ENCODE data around the gene STT3A. TPM values are rescaled to one million over a fixed set of nuclear protein-coding genes. Genes with fewer than 3 reads are reported as not detected.

STT3A gene
- total RNA-seq, 1 experiment from 2014 or later, result 139 TPM

GRCh38 chr11:125663910-125664309 is 71.3 kb downstream of the STT3A start:
- no peak for DNase-seq (ENCODE audit: low spot score)

GRCh38 chr11:125667151-125667550 is 74.5 kb downstream of the STT3A start:
- DNase-seq (ENCODE audit: low spot score), result no peak

GRCh38 chr11:125670172-125670571 is 77.5 kb downstream of the STT3A start:
- no peak for DNase-seq (ENCODE audit: low spot score)

GRCh38 chr11:125671561-125671960 is 78.9 kb downstream of the STT3A start:
- no peak for DNase-seq (ENCODE audit: low spot score)

Other genes starting within 250 kb of the STT3A start
- gene FEZ1, start 96.6 kb upstream of the STT3A start, total RNA-seq (2014; rRNA removed; shearing (Covaris generic)), result 2.1 and 4.6 TPM in 2 replicates
- 76.4 and 81.6 TPM in 2 replicates for gene EI24, start 23.4 kb upstream of the STT3A start, total RNA-seq (2014; rRNA removed; shearing (Covaris generic))
- 44.9 and 57.7 TPM in 2 replicates for gene CHEK1, start 32.3 kb downstream of the STT3A start, total RNA-seq (2014; rRNA removed; shearing (Covaris generic))
- gene ACRV1, start 88.0 kb downstream of the STT3A start, total RNA-seq (2014; rRNA removed; shearing (Covaris generic)), result not detected in 2 replicates
- gene PATE1, start 153.4 kb downstream of the STT3A start, total RNA-seq (2014; rRNA removed; shearing (Covaris generic)), result not detected in 2 replicates
- gene PATE2, start 186.0 kb downstream of the STT3A start, total RNA-seq (2014; rRNA removed; shearing (Covaris generic)), result not detected in 2 replicates
- not detected in 2 replicates for gene PATE3, start 195.3 kb downstream of the STT3A start, total RNA-seq (2014; rRNA removed; shearing (Covaris generic))
- not detected in 2 replicates for gene PATE4, start 240.5 kb downstream of the STT3A start, total RNA-seq (2014; rRNA removed; shearing (Covaris generic))

Data from A172 (cell line).